ENCODE measurements around the gene BICD1.

- TF ChIP-seq POLR2A (IDR thresholded peaks at IDR 0.05; ENCODE audit: low read length) (no peak), GATA1 (IDR thresholded peaks at IDR 0.05; ENCODE audit: low read depth, low read length) (no peak)
These were observed 51.9 kb downstream of the BICD1 start for GRCh38 chr12:32158525-32158924.

Data from erythroblast (primary cell).